HL-60 (cell line): Measurements from ENCODE around the gene PARD3.

Experiments used
- POLR2AphosphoS5 ChIP-seq: IDR thresholded peaks from 2 replicates; pipeline ENCODE4 v1.6.1; 2012; ENCODE audit warnings: low read depth
- TF ChIP-seq, protein P1 (sequence below): IDR thresholded peaks from one replicate; pipeline ENCODE4 v1.5.1; 2011; ENCODE audit warnings: low read length, control low read depth, inconsistent platforms; ENCODE audit not compliant: insufficient read depth
- TF ChIP-seq, protein P2 (sequence below): IDR thresholded peaks from 2 replicates; pipeline ENCODE4 v1.6.1; 2012; ENCODE audit warnings: low read depth; ENCODE audit not compliant: insufficient replicate concordance

DNA sequence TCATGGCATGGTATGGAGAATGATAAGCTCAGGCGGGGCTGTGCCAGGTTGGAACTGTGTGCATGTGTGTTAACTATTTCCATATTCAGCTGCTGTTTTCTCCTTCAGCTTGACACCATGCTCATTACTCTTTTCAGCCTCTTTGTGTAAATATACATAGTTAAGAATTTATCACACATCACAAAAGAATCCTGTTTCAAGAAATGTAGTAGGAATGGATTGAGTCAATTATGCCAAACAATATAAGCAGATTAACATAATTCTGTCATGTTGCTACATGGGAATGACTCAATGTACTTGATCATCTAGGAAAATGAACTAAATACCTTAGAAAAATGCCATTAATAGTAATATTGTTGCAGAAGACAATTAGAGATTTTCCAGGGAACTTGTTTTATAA lies 687.4 kb downstream of the PARD3 start:
- TF ChIP-seq, protein P1, sequence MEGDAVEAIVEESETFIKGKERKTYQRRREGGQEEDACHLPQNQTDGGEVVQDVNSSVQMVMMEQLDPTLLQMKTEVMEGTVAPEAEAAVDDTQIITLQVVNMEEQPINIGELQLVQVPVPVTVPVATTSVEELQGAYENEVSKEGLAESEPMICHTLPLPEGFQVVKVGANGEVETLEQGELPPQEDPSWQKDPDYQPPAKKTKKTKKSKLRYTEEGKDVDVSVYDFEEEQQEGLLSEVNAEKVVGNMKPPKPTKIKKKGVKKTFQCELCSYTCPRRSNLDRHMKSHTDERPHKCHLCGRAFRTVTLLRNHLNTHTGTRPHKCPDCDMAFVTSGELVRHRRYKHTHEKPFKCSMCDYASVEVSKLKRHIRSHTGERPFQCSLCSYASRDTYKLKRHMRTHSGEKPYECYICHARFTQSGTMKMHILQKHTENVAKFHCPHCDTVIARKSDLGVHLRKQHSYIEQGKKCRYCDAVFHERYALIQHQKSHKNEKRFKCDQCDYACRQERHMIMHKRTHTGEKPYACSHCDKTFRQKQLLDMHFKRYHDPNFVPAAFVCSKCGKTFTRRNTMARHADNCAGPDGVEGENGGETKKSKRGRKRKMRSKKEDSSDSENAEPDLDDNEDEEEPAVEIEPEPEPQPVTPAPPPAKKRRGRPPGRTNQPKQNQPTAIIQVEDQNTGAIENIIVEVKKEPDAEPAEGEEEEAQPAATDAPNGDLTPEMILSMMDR = no peak
- no peak for TF ChIP-seq POLR2AphosphoS5
- TF ChIP-seq, protein P2, sequence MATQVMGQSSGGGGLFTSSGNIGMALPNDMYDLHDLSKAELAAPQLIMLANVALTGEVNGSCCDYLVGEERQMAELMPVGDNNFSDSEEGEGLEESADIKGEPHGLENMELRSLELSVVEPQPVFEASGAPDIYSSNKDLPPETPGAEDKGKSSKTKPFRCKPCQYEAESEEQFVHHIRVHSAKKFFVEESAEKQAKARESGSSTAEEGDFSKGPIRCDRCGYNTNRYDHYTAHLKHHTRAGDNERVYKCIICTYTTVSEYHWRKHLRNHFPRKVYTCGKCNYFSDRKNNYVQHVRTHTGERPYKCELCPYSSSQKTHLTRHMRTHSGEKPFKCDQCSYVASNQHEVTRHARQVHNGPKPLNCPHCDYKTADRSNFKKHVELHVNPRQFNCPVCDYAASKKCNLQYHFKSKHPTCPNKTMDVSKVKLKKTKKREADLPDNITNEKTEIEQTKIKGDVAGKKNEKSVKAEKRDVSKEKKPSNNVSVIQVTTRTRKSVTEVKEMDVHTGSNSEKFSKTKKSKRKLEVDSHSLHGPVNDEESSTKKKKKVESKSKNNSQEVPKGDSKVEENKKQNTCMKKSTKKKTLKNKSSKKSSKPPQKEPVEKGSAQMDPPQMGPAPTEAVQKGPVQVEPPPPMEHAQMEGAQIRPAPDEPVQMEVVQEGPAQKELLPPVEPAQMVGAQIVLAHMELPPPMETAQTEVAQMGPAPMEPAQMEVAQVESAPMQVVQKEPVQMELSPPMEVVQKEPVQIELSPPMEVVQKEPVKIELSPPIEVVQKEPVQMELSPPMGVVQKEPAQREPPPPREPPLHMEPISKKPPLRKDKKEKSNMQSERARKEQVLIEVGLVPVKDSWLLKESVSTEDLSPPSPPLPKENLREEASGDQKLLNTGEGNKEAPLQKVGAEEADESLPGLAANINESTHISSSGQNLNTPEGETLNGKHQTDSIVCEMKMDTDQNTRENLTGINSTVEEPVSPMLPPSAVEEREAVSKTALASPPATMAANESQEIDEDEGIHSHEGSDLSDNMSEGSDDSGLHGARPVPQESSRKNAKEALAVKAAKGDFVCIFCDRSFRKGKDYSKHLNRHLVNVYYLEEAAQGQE = no peak
